IPS-18c (cell line): ENCODE measurements around the gene CKS1B.
"Not testable (repeated sequence)": the region's sequence is repeated elsewhere in the genome, so short reads cannot be mapped to it uniquely, and the experiment has no call there.

ENCODE experiments used
- H3K4me3 ChIP-seq: 2 replicates; pipeline ENCODE4 v1.7.0; 2013; ENCODE audit warnings: low read depth, mild to moderate bottlenecking, low read length, moderate library complexity; ENCODE audit not compliant: insufficient read depth
- H3K9me3 ChIP-seq: one replicate; pipeline ENCODE4 v1.6.1; 2013; ENCODE audit warnings: mild to moderate bottlenecking, low read length, moderate library complexity; ENCODE audit not compliant: control insufficient read depth, insufficient read depth

The CKS1B gene

DNA sequence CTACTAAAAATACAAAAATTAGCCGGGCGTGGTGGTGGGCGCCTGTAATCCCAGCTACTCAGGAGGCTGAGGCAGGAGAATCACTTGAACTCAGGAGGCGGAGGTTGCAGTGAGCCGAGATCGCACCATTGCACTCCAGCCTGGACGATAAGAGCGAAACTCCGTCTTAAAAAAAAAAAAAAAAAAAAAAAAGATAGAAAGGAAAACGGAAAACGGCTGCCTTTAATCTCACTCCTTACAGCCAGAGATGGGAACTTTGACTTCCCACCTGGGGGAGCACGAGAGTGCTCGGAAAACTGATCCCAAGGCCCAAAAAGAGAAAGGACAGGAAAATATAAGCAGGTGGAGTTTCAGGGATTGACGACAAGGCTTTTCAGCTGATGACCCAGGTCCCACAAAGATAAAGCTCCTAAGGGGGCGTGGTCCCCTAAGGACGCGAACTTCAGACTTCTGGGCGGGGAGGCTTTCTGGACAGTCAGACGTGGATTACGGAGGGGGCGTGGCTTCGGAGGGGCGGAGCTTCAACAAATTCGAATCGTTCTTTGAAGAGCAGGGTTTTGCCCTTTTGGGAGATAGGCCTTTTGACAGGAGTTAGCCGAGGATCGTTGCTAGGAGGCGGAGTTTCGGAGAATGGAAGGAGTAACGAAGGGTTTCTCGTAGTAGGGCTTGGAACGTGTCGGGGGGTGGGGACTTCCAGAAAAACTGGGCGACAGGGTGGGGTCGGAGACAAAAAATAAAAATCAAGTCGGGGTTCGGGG, 958 bp upstream of the CKS1B start:
- H3K9me3 ChIP-seq, result no peaks in the 10 kb centered on the region

DNA sequence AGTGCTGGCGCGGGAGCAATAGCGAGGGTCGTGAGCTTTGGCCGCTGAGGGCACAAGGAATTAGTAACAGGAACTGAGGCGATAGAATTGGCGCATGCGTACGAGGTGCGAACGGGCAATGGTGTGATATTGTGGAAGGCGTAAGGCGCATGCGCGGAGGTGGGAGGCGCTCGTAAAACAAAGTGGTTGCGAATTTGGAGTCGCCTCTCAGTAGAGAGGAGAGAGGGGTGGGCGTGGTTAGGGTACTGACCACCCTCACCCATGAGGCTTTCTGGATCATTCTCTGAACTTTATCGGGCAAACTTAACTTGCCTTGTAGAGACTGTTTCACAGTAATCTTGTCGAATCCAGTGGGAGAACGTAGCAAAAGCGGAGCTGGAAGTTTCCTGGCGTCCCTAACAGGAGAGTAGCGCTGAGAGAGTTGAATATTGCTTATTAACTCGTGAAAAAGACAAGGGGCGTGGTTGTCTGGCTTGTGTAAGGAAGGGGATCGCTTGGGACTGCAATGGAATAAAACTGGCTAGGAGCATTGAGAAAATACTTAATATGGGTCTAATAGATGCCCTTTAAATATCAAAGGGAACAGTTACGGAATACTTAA, 427 bp downstream of the CKS1B start:
- no peaks in the 10 kb centered on the region for H3K9me3 ChIP-seq
- peak overlapping the region; percentile 66 for H3K4me3 ChIP-seq

More for the DNA sequence above, 958 bp upstream of the CKS1B start:
- peak overlapping the region; percentile 66 for H3K4me3 ChIP-seq

DNA sequence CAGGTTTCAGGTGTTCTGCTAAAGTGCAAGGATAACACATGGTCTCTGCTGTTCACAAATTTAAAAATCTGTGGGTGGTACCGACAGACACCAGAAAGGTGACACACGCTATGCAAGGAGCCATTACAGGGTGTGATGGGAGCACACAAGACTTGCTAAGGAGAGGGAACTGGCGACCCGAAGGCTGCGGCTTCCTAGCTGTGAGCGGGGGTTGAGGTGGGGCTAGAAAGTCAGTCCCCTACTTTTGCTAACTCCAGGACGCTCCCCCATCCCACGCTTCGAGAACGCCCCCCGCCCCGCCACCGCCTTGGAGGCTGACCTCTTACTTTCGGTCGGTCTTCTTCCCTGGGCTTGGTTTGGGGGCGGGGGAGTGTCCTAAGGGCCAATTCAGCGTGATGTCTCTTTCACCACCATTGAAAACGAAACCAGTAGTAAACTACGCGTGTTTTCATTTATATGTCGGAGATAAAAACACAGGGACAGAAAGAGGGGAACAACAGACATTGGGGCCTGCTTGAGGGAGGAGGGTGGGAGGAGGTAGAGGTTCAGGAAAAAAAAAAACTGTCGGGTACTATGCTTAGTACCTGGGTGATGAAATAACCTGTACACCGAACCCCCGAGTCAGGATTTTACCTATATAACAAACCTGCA, 1.1 kb downstream of the CKS1B start:
- no peaks in the 10 kb centered on the region for H3K9me3 ChIP-seq
- H3K4me3 ChIP-seq, result peak overlapping the region; percentile 66

DNA sequence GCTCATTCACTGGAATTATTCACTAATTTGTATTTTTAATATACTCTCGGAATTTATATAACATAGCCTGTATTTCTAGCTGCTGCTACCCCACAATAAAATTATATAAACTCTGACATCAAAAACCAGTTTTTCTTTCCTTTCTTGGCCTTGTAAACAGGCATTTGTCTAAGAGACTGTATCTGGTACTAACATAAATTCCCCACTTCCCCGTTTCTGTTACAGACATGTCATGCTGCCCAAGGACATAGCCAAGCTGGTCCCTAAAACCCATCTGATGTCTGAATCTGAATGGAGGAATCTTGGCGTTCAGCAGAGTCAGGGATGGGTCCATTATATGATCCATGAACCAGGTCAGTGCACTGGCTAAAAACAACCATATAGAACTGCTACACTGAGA, 3.3 kb downstream of the CKS1B start:
- not testable (repeated sequence) for H3K4me3 ChIP-seq, H3K9me3 ChIP-seq

DNA sequence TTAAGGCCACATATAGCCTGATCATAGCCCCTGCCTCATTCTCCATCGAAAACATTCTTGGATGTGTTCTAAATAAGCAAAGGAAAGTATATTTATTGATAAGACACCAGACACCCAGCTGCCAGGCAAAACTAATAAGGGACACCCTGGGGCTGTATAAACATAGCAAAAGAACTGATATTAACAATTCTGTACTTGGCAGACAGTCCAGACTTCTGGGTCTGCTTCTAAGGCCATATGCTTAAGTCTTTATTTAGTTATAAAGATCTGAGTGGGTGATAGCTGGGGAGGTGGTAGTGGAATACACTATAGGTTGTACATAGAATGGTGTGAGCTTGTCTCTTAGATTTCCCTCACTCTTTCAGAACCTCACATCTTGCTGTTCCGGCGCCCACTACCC, 3.9 kb downstream of the CKS1B start:
- Histone ChIP-seq H3K9me3 (no peaks in the 10 kb centered on the region), H3K4me3 (no peak overlapping the region)

DNA sequence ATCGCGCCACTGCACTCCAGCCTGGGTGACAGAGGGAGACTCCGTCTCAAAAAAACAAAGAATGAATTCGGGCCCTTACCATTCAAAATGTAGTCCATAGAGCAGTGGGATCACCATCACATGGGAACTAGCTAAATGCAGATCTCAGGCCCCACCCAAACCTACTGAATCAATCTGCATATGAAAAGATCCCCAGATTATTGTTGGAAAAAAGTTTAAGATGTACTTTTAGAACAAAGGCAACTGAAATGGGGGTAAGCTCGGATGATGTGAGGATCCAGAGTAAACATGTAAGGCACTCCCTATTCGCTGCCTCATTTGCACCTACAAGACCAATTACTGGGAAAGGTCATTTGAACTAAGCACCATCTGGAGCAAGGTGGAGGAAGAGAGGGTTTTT, 7.9 kb downstream of the CKS1B start:
- H3K4me3 ChIP-seq, result peak overlapping the region; percentile 34
- no peaks in the 10 kb centered on the region for H3K9me3 ChIP-seq

DNA sequence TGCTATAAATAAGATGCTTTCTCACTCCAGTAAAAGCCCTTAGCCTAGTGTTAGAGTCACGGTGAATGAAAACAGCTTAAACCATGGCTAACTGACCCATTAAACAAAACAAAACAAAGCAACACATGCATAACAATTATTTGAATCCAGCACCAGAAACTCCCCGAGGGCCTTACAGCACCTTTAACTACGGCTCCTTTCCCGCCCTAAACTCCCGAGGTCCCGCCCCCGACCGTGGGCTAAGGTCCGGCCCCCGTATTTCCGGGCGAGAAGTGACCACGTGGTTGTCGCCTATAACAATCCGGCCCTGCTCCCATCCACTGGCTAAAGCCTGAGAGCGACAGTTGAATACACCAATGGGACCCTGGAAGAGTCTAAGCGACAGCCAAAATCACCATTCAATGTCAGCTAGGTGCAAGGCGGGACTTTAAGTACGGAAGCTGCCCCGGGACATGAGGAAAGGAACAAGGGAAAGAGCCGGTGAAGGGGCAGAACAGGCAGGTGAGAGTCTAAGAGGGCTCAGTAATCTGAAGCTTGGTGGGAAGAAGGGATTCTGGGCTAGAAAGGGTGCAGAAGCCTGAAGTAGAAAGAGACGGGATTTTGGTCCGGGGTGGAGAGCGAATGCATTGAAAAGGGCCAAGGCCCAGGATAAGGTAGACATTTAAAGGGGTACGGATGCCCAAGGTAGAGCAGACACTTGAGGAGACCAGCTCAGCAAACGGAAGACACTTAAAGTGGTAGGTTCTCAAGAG, 8.6 kb downstream of the CKS1B start, which contains the start of gene FLAD1:
FLAD1 (plus strand) TSS at position 448 of the 752 bp plus-strand sequence. CDS start 351 bp downstream, outside the sequence.
- peak within 1 kb of the TSS; percentile 71 for H3K4me3 ChIP-seq
- H3K9me3 ChIP-seq, result no peaks in the 10 kb centered on the region

DNA sequence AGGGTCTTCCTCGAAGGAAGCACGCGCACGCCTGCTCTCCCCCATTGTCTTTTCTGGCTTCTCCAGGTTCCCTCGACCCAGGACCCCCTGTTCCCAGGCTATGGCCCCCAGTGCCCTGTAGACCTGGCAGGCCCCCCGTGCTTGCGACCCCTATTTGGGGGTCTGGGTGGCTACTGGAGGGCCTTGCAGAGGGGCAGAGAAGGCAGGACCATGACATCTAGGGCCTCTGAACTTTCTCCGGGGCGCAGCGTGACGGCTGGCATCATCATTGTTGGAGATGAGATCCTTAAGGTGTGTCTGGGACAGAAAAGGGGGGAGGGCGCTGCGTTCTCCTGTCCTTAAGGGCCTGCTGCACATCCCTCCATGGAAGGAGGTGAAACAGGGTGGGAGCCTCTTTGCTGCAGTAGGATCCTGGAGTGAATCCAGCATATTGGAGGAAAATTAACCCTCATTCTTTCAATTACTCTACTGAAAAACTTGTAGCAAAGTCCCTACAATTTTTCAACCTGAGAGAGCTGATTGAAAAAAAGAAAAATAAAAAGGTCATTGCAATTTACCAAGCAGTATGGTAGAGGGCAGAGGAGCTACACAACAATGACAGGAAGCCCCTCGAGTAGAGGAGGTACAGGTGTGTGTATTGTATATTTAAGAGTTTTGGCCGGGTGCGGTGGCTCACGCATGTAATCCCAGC, 9.4 kb downstream of the CKS1B start:
- Histone ChIP-seq H3K4me3 (peak overlapping the region; percentile 71), H3K9me3 (no peaks in the 10 kb centered on the region)

DNA sequence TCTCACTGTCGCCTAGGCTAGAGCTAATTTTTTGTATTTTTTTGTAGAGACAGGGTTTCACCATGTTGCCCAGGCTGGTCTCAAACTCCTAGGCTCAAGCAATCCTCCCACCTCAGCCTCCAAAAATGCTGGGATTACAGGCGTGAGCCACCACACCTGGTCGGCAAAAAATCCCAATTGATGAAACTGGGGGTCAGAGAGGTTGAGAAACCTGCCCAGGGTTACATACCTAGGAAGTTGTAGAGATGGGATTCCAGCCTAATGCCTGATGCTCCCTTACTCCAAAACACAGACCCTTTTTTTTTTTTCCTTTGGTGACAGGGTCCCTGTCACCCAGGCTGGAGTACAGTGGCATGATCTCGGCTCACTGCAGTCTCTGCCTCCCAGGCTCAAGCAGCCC, 12.3 kb downstream of the CKS1B start:
- H3K4me3 ChIP-seq, H3K9me3 ChIP-seq: not testable (repeated sequence)

DNA sequence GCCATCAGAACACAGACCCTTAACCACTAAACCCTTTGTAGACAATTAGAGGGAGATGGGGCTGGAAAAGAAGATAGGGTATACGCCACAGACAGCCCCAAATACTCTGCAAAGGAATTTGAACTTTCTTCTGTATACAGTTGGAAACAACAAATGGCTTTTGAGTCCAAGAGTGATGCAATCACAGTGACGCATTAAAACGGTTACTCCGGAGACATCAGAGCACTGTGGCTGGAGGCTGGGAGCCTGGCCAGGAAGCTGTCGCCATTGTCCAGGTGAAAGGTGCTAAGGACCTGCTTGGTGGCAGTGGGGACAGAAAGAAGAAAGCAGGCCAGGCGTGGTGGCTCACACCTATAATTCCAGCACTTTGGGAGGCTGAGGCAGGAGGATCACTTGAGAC, 12.8 kb downstream of the CKS1B start:
- H3K4me3 ChIP-seq, result no peak overlapping the region

DNA sequence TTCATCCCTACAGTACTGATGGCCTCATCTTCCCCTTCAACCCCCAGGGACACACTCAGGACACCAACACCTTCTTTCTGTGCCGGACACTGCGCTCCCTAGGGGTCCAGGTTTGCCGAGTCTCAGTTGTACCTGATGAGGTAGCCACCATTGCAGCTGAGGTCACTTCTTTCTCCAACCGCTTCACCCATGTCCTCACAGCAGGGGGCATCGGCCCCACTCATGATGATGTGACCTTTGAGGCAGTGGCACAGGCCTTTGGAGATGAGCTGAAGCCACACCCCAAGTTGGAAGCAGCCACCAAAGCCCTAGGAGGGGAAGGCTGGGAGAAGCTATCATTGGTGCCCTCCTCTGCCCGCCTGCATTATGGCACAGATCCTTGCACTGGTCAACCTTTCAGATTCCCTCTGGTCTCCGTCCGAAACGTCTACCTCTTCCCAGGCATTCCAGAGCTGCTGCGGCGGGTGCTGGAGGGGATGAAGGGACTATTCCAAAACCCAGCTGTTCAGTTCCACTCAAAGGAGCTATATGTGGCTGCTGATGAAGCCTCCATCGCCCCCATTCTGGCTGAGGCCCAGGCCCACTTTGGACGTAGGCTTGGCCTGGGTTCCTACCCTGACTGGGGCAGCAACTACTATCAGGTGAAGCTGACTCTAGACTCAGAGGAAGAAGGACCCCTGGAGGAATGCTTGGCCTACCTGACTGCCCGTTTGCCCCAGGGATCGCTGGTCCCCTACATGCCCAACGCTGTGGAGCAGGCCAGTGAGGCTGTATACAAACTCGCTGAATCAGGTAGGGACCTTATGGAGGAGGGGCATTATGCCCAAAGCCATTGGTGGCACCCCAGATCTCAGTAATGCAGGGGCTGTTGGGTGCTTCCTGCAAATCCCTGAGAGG, 13.8 kb downstream of the CKS1B start:
- Histone ChIP-seq H3K4me3 (no peak overlapping the region), H3K9me3 (no peaks in the 10 kb centered on the region)

More for the DNA sequence above, 12.8 kb downstream of the CKS1B start:
- H3K9me3 ChIP-seq, result no peaks in the 10 kb centered on the region

DNA sequence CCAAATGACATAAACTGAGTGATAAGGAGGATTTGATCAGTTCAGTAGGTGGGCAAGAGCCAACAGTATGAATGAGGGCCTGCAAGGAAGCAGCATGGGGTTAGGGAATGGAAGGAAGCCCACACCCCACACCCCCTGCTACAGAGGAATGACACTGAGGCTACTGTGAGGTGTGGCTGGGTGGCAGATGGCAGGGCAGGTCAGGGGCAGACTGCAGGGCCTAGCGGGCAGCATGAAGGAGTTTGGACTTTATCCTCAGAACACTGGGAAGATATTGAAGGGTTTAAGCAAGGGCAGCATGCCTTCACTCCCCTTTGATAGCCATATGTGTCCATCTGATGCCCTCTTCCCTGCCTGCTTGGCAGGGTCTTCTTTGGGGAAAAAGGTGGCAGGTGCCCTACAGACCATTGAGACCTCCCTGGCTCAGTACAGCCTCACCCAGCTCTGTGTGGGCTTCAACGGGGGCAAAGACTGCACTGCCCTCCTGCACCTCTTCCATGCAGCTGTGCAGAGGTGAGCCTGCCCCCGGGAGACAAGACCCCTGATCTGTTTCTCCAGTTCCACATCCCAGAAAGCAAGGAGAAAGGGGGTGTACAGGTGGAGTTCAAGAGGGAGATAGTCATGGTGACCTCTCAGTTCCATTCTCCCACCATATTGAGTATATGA, 14.8 kb downstream of the CKS1B start:
- H3K9me3 ChIP-seq, result no peaks in the 10 kb centered on the region
- H3K4me3 ChIP-seq, result no peak overlapping the region

DNA sequence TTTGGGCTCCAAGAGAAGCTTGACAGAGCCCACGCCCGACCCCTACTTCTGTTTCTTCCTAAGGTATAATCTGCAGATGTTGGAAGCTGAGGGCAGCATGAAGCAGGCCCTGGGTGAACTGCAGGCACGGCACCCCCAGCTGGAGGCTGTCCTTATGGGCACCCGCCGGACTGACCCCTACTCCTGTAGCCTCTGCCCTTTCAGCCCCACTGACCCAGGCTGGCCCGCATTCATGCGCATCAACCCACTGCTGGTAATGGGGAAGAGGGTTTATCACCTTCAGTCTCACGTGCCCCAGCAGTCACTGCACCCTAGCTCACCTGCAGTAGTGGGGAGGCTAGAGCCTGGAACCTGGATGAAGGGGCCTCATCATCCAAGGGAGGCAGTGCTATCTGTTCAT, 15.8 kb downstream of the CKS1B start:
- no peaks in the 10 kb centered on the region for H3K9me3 ChIP-seq
- no peak overlapping the region for H3K4me3 ChIP-seq

DNA sequence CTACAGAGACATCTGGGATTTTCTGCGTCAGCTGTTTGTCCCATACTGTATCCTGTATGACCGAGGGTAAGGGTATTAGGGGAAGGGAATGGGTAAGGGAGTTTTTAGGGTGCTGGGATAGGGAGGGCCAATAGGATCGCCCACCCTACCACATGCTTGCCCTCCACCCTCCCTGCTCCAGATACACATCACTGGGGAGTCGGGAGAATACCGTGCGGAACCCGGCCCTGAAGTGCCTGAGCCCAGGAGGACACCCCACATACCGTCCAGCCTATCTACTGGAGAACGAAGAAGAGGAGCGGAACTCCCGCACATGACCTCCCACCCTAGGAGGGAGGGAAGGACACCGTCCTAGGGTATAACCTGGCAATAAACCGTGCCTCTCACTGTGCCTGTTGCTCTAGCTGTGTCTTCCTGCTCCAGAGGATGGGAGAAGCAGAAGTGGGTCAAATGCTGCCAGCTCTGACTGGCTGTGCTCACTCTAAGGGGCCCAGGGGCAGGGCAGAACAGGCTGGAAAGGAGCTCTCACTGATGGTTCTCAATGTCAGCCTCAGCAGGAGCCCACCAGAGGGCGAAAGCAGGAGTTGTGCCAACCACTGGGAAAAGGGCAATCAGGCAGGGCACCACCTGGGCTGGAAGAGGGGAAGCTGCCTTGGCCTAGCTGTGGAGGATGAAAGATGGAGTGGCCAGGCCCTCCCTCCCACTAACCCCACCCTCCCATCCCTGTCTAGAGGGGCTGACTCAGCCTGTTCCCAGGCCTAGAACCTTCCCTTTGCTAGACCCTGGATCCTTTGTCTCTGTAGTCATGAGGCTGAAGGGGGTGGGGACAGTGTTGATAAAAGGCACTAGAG, 18.5 kb downstream of the CKS1B start:
- Histone ChIP-seq H3K4me3 (no peak overlapping the region), H3K9me3 (no peaks in the 10 kb centered on the region)
